Stimulated activated CD4-positive, alpha-beta T cell treated with anti-CD3 and anti-CD28 coated beads, Interleukin-2, amount 100 ng/mL, for 4 hours (primary cell): Measurements from ENCODE around the gene RRAGB.
"Not testable (repeated sequence)": the region's sequence is repeated elsewhere in the genome, so short reads cannot be mapped to it uniquely, and the experiment has no call there.

ENCODE experiments used
- DNase-seq: peaks from one replicate; pipeline ENCODE4 v3.0.0-alpha.2; 2020; ENCODE audit warnings: low read depth

Gene RRAGB

GRCh38 chrX:55774419-55774818, 56.9 kb downstream of the RRAGB start:
- not testable (repeated sequence) for DNase-seq

GRCh38 chrX:55777596-55777995, 60.0 kb downstream of the RRAGB start:
- DNase-seq = no peak

GRCh38 chrX:55778322-55778721, 60.8 kb downstream of the RRAGB start:
- DNase-seq = no peak

- DNase-seq = no peak
Measured at GRCh38 chrX:55783723-55784122, 66.2 kb downstream of the RRAGB start.

- no peak for DNase-seq
Measured at GRCh38 chrX:55787063-55787462, 69.5 kb downstream of the RRAGB start.

- no peak for DNase-seq
Measured at GRCh38 chrX:55787727-55788126, 70.2 kb downstream of the RRAGB start.

GRCh38 chrX:55794405-55794804, 76.9 kb downstream of the RRAGB start:
- DNase-seq = no peak

GRCh38 chrX:55796496-55796895, 78.9 kb downstream of the RRAGB start:
- no peak for DNase-seq

- no peak for DNase-seq
Measured at GRCh38 chrX:55801811-55802210, 84.3 kb downstream of the RRAGB start.
